ENCODE measurements around the gene SFMBT2. TPM values are rescaled to one million over a fixed set of nuclear protein-coding genes. Genes with fewer than 3 reads are reported as not detected.

The SFMBT2 gene
- total RNA-seq, 1 donor from 2014 or later = 22.3 TPM

- DNase-seq (no peak), ATAC-seq (no peak)
- Histone ChIP-seq H3K4me3 (no peak overlapping the region), H3K27ac (no peak overlapping the region), H3K27me3 (ENCODE audit: low read depth) (no peaks in the 10 kb centered on the region), H3K9me3 (no peaks in the 10 kb centered on the region), H3K36me3 (no peaks in the 10 kb centered on the region), H3K4me1 (peaks cover 8% of the 10 kb centered on the region)
- intact Hi-C loops (cut with DNase I) = no loop called here
- TF ChIP-seq, protein P1, sequence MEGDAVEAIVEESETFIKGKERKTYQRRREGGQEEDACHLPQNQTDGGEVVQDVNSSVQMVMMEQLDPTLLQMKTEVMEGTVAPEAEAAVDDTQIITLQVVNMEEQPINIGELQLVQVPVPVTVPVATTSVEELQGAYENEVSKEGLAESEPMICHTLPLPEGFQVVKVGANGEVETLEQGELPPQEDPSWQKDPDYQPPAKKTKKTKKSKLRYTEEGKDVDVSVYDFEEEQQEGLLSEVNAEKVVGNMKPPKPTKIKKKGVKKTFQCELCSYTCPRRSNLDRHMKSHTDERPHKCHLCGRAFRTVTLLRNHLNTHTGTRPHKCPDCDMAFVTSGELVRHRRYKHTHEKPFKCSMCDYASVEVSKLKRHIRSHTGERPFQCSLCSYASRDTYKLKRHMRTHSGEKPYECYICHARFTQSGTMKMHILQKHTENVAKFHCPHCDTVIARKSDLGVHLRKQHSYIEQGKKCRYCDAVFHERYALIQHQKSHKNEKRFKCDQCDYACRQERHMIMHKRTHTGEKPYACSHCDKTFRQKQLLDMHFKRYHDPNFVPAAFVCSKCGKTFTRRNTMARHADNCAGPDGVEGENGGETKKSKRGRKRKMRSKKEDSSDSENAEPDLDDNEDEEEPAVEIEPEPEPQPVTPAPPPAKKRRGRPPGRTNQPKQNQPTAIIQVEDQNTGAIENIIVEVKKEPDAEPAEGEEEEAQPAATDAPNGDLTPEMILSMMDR (IDR thresholded peaks at IDR 0.05) = no peak
Observed at GRCh38 chr10:7308826-7309225, 102.0 kb downstream of the SFMBT2 start.

DNA sequence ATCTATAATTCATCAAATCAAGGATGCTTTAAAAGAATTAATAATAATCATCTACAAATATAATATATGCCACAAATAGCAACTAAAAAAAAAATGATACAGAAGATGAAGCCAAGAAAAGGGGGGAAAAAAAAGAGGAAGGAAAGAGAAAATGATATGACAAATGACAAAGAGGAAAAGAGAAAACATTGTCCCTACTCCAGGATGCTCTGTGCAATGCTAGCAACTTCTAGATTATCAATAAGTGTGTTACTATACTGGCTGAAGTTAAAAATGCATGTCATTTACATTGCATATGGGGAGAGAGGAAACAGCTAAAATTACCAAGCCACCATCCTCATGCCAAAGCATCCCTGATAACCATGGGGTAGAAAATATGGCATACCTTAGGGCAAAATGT, 104.2 kb downstream of the SFMBT2 start:
- H3K9me3 ChIP-seq = no peaks in the 10 kb centered on the region
- H3K4me3 ChIP-seq = no peak overlapping the region
- H3K36me3 ChIP-seq = no peaks in the 10 kb centered on the region
- H3K27ac ChIP-seq = no peak overlapping the region
- ATAC-seq (no peak), DNase-seq (no peak)
- no peaks in the 10 kb centered on the region for H3K27me3 ChIP-seq (ENCODE audit: low read depth)
- TF ChIP-seq, protein P1 (IDR thresholded peaks at IDR 0.05) = no peak
- H3K4me1 ChIP-seq = peaks cover 9% of the 10 kb centered on the region
- intact Hi-C loops (cut with DNase I) = no loop called here

DNA sequence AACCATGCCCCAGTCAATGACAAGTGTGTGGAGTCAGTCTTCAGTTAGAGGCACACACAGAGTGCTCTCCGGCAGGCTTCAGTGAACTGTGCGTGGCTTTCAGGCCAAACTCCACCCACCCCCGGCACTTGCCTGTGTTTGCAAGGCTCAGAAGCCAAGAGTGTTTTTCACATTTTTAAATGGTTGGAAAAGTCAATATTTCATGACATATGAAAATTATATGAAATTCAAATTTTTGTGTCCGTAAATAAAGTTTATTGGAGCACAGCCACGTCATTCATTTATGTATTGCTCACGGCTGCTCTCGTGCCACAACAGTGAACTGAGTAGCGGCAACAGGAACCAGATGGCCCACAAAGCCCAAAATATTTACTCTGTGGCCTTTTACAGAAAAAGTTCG, 104.7 kb downstream of the SFMBT2 start:
- intact Hi-C loops (cut with DNase I) = no loop called here
- Histone ChIP-seq H3K27me3 (ENCODE audit: low read depth) (no peaks in the 10 kb centered on the region), H3K9me3 (no peaks in the 10 kb centered on the region), H3K27ac (no peak overlapping the region), H3K4me1 (peaks cover 14% of the 10 kb centered on the region), H3K4me3 (no peak overlapping the region), H3K36me3 (no peaks in the 10 kb centered on the region)
- no peak for DNase-seq
- TF ChIP-seq, protein P1 (IDR thresholded peaks at IDR 0.05) = no peak
- ATAC-seq = no peak

DNA sequence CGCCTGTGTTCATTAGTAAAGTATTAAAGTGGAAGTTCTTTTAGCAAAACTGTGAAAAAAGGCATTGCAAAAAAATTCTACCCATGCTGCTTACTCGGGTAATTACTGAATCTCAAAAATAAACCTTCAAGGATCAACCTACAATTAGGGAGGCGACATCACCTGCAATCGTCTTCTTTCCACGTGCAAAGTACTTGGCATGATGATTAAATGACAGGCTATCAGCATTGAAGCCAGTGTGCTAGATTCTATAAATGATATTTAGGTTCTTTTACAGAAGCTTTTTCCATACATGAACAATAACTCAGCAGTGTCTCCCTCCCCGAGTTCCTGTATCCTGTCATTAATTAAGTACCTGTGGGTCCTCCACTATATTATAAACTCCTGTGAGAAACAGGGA, 105.8 kb downstream of the SFMBT2 start:
- DNase-seq = no peak
- intact Hi-C loops (cut with DNase I) = no loop called here
- no peaks in the 10 kb centered on the region for H3K27me3 ChIP-seq (ENCODE audit: low read depth)
- H3K4me3 ChIP-seq = no peak overlapping the region
- no peak for ATAC-seq
- TF ChIP-seq, protein P1 (IDR thresholded peaks at IDR 0.05) = no peak
- H3K36me3 ChIP-seq = no peaks in the 10 kb centered on the region
- H3K4me1 ChIP-seq = peaks cover 15% of the 10 kb centered on the region
- no peak overlapping the region for H3K27ac ChIP-seq
- H3K9me3 ChIP-seq = no peaks in the 10 kb centered on the region

DNA sequence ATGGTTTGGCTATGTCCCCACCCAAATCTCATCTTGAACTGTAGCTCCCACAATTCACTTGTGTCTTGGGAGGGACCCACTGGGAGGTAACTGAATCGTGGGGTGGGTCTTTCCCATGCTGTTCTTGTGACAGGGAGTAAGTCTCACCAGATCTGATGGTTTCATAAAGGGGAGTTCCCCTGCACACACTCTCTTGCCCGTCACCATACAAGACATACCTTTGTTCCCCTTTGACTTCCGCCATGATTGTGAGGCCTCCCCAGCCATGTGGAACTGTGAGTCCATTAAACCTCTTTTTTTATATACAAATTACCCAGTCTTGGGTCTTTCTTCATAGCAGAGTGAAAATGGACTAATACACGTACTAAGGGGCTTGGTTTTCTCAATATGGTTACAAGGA, 106.7 kb downstream of the SFMBT2 start:
- H3K4me3 ChIP-seq = no peak overlapping the region
- H3K27me3 ChIP-seq (ENCODE audit: low read depth) = no peaks in the 10 kb centered on the region
- intact Hi-C loops (cut with DNase I) = no loop called here
- DNase-seq (no peak), ATAC-seq (no peak)
- H3K4me1 ChIP-seq = peaks cover 15% of the 10 kb centered on the region
- no peaks in the 10 kb centered on the region for H3K9me3 ChIP-seq
- H3K27ac ChIP-seq = no peak overlapping the region
- H3K36me3 ChIP-seq = no peaks in the 10 kb centered on the region
- TF ChIP-seq, protein P1 (IDR thresholded peaks at IDR 0.05) = no peak
